ENCODE results near the gene UBASH3A.

GRCh38 chr21:42443181-42443785 lies 39.6 kb downstream of the UBASH3A start:
- no peak for TF ChIP-seq CTCF (IDR thresholded peaks at IDR 0.05; ENCODE audit: borderline replicate concordance, extremely low read depth, low read length, poor library complexity, severe bottlenecking)
- TF ChIP-seq EZH2 (IDR thresholded peaks at IDR 0.05; ENCODE audit: borderline replicate concordance, low read depth, low read length, severe bottlenecking) = no peak
